ENCODE measurements around the gene PRKN.
A peak's percentile ranks its signal among the peaks of the same experiment; 100 is the strongest.
"Not testable (repeated sequence)": the region's sequence is repeated elsewhere in the genome, so short reads cannot be mapped to it uniquely, and the experiment has no call there.

PRKN gene

DNA sequence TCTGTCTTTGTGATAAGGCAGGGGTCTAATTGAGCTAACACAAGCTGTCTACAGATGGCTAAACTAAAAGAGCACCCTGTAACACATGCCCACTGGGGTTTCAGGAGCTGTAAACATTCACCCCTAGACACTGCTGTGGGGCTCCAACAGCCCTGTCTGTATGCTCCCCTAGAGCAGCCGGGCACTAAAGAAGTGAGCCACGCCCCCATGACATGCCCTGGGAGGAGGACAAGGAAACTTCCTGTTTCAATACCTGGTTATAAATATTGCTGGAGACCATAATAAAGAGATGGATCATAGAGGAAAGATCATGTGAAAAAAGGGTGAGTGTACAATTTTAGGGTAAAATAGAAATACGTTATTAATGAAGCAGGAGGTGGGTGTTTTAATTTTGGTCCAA lies 786.0 kb downstream of the PRKN start:
- DNase-seq: no peak

DNA sequence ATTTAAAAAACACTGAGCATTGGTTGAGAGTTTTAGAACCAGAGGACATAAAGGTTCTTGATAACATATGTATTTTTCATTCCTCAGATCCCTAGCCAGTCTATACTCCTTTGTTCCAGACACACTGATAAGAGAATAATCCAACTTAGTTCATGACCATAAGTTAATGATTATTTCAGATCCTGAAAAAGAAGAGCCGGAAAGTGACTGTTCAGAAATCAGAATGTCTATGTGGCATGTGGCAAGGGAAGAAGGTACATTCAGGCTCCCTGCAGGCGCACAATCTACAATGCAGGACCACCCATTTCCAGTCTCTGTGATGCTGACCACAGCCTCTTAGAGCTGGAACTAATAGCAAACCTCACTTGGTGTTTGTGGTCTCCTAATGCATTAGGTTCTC lies 787.0 kb downstream of the PRKN start:
- DNase-seq: no peak

DNA sequence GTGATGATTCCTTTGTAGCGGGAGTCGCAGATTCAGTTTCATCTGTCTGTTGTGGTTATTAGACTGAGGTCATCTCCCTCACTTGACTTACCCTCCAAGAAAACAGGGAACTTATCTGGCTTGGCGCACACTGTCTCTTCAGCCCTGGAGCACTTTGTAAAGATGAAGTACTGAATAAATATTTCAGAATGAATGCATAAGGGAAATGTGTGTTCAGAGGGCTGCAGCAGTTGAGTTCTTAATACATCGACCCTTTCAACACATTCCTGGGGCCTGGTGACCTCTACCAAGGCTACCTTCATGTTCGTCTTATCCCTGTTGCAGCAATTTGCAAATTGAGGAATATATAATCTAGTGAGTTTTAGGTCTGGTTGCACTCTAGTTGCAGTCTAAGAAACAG lies 801.2 kb downstream of the PRKN start:
- no peak for DNase-seq

- DNase-seq: no peak
These were observed 803.0 kb downstream of the PRKN start for GRCh38 chr6:161924516-161925116.

GRCh38 chr6:161922631-161923119 lies 804.9 kb downstream of the PRKN start:
- DNase-seq: peak; percentile 19

DNA sequence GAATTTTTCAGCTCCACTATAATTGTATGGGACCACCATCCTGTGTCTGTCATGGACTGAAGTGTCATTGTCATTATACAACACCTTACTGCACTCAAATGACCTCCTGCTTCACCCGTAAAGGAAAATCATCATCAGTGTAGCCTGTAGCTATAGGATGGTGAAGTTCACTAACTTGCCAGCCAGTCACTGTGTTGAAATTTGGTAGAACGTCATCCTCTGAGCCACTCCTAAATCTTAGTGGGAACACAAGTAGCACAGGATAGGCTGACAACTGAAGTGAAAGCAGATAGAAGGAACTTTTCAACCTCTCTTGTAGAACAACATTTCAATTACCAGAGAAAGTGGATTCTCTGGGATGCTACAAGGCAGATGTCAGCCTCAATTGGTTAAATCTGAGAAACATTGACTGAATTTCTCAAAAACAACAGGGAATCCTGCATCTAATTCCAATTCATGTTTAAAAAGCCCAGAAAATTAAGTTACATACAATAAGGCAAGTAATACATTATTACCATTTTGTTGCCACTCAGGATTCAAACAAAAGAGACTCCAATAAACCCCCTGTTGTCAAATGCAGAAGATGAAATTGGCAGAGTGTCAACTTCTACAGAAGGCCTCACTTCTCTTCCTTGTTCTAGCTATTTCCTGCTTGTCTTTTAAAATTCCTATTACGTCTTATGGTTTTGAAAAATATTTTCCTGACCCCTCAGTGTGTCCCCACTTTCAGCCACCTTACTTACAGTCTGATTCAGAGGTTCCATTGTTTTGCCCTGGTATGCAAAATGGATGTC lies 805.8 kb downstream of the PRKN start:
- no peak for DNase-seq

- DNase-seq: no peak
These were observed 807.9 kb downstream of the PRKN start for GRCh38 chr6:161919691-161920090.

GRCh38 chr6:161918628-161919205 lies 808.8 kb downstream of the PRKN start:
- DNase-seq: no peak

- no peak for DNase-seq
These were observed 809.4 kb downstream of the PRKN start for GRCh38 chr6:161918109-161918531.

- no peak for DNase-seq
These were observed 809.9 kb downstream of the PRKN start for GRCh38 chr6:161917645-161918044.

DNA sequence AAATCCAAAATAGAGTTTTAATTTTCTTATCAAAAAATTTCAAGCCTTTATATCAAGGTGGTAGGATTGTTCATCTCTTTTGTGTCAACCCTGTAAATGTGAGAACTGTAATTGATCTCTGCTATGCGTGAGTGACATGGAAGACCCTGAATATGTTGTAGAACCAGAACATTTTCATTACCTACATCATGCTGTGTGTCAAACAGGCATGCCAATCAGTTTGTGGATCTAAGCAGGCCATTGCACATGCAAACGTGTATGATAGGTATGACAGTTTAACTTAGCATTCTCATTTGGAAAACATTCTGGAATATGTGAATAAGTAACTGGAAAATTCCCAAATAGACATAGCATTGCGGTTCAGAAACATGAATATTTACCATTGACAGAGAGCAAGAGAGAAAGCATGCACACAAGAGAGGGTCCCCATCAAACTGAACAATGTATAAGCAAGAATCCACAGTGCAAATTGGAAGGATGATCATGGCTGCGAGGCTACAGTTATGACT lies 812.1 kb downstream of the PRKN start:
- DNase-seq: no peak

GRCh38 chr6:161908872-161909271 lies 818.7 kb downstream of the PRKN start:
- DNase-seq: no peak

DNA sequence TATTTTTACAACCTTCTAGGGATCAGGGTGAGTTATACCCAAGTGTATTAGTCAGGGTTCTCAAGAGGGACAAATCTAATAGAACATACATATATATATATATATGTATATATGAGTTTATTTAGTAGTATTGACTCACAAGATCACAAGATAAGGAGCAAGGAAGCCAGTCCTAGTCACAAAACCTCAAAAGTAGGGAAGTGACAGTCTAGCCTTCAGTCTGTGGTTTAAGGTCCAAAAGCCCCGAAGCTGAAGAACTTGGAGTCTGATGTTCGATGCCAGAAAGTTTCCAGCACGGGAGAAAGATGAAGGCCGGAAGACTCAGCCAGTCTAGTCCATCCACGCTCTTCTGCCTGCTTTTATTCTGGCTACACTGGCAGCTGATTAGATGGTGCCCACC lies 821.0 kb downstream of the PRKN start:
- DNase-seq: no peak

- DNase-seq: no peak
These were observed 823.9 kb downstream of the PRKN start for GRCh38 chr6:161903584-161904212.

DNA sequence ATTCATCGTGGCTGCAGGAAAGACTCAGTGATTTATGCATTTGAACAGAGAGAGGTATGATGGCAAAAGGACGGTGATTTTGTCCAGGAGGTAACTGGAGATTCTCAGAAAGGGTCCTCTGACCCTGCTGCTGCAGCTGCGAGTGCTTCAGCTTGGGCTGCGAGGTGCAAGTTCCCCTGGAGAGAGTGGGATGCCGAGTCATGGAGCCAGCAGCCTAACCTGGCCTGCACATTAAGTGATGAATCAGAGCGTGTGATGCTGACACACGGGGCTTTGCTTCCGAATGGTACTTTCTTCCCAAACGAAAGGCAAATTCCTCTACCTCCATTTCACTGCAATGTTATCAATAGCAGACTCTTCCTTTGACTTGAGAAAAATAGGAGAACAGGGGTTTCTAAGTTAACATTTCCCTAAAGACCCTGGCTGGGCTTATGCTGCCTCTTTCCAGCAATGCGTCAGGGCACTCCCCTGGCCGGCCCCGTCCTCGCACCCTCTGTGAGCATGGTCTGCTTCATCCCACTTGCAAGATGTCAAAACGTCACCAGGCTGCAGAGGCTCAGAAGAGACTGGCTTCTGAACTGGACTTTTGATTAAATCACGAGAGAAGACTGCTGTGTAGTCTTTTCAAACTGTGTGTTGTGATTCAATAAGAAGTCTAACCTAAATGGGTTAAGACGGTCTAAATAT lies 825.7 kb downstream of the PRKN start:
- DNase-seq: no peak

- no peak for DNase-seq
These were observed 833.1 kb downstream of the PRKN start for GRCh38 chr6:161894436-161894835.

GRCh38 chr6:161891542-161891941 lies 836.0 kb downstream of the PRKN start:
- no peak for DNase-seq

DNA sequence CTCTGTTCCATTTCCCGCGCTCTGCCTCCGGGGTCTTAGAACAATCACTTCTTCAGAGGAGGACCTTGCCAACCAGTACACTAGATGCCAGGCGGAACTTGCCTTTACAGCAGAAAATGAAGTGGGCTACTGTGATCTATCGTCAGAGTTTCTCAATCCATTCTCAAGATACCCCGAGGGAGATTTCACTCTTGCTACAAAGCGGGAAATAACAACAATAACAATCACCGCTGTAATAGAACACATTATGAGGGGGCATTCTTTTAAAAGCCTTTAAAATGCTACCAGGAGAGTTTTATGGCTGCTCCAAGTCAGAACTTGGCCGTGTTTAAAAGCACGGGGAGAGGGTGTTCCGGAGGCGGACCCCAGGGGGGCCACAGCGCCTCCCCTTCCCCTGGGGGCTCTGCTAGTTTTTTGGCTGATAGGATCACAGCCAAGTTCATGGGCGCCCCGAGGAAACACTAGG lies 836.7 kb downstream of the PRKN start:
- DNase-seq: no peak

DNA sequence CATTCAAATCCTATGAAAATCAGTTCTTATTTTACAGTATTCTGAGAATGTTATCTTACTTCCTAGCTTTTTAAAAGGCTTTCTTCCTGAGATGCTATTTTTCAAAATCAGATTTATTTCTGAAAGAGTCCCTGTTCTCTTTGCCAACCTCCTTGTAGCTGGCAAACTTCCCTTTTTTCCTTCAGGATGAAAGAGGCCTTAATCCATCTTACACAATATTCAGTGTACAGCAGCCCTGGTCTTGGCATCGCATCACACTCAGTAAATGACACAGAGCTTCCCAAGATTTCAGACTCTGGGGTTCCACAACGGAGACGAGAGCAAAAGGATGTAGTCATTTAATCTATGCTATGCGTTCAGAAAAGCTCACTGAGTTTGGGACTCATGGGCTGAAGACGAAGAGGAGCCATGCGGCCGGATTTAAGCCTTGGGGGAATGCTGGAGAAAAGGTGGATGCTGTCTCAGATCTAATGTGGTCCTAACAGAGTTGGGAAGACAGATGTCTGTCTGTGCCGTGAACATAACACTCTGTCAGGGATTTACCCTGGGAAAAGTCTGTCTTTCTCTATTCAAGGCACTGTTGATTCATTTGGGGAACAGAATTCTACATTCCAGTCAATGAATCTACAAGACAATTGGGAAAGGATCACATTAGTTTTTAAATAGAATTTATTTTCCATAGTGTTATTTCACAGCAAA lies 837.3 kb downstream of the PRKN start:
- DNase-seq: no peak

DNA sequence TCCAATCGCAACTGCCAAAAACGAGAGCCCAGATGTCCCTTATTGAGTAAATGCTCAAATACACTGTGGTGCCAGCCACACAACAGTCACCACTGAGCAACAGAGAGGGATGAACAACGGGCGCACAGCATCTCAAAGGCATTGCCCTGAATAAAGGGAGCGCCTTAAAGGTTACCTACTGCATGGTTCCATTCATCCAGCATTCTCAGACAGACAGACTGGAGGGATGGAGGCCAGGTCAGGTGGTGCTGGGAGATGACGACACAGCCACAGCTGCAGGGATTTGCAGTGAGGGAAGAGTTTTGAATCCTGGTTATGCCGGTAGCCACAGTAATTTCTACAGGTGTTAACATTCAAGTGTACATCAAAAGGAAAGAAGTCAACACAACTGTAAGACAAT lies 838.2 kb downstream of the PRKN start:
- DNase-seq: no peak

DNA sequence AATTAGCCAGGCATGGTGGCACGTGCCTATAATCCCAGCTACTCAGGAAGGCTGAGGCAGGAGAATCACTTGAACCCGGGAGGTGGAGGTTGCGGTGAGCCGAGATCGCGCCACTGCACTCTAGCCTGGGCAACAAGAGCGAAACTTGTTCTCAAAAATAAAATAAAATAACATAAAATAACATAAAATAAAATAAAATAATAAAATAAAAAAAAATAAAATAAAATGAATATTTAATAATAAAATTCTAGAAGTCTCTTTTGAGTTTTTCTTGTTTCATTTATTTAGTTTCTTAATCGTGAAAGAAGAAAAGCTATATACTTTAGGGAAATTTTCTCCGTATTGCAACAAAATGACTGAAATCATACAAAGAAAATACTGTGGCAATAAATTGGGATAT lies 841.0 kb downstream of the PRKN start:
- DNase-seq: not testable (repeated sequence)

DNA sequence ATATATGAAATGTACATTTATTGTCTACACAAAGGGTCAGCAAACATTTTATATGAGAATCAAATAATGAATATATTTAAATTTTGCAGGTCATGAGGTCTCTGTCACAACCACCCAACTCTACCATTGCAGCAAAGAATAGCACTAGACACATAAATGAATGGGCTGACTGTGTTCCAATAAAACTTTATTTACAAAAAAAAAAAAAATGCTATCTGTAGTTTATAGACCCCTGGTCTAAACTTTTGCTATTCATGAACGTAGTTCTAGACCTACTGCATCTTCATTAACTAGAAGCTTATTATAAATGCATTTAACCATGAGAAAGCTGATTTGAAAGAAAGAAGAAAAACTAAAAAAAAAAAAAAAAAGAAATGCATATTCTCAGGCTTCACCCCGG lies 842.8 kb downstream of the PRKN start:
- DNase-seq: no peak

All from activated CD4-positive, alpha-beta T cell treated with anti-CD3 and anti-CD28 coated beads, Interleukin-2, amount 50 U/mL, for 16 hours (primary cell).